Right atrium auricular region (tissue), 2 donors: Measurements from ENCODE around the gene ATP2C1. TPM values are rescaled to one million over a fixed set of nuclear protein-coding genes. Genes with fewer than 3 reads are reported as not detected.
"Not testable (repeated sequence)": the region's sequence is repeated elsewhere in the genome, so short reads cannot be mapped to it uniquely, and the experiment has no call there.

Experiments used
- DNase-seq: peaks from one replicate; pipeline ENCODE4 v3.0.0-alpha.2; 2019; ENCODE audit warnings: low spot score
- H3K27ac ChIP-seq, 2 donors: fragments of 200-600 bp; sonication (generic); 1 replicate in 1 of 2; 2 replicates in 1 of 2; pipeline ENCODE4 v1.5.1; 2016 to 2019
- H3K27me3 ChIP-seq, 2 donors: fragments of 200-600 bp; sonication (generic); one replicate each; pipeline versions ENCODE4 v1.5.1 to v1.6.0; 2017 to 2019
- H3K36me3 ChIP-seq: fragments of 200-600 bp; sonication (generic); one replicate; pipeline ENCODE4 v1.5.1; 2016
- H3K4me1 ChIP-seq, 2 donors: fragments of 200-600 bp; sonication (generic); one replicate each; pipeline versions ENCODE4 v1.5.1 to v1.6.0; 2017 to 2019
- H3K4me3 ChIP-seq, 2 donors: fragments of 200-600 bp; sonication (generic); 1 replicate in 1 of 2; 2 replicates in 1 of 2; pipeline ENCODE4 v1.5.1; 2017 to 2019; ENCODE audit warnings: mild to moderate bottlenecking in 1 of 2, moderate library complexity in 1 of 2
- H3K9me3 ChIP-seq, 2 donors: fragments of 200-600 bp; sonication (generic); one replicate each; pipeline ENCODE4 v1.5.1; 2019
- CTCF ChIP-seq, 2 donors: fragments of 200-600 bp; sonication (generic); IDR thresholded peaks; one replicate each; pipeline ENCODE4 v1.5.1; 2019; ENCODE audit warnings: antibody characterized with exemption in 2 of 2
- total RNA-seq, 2 donors: library from RNA; depleted of rRNA; stranded (reverse); fragments of >200 nt; gene quantifications; one replicate each; pipeline ENCODE4 v1.1.0, GENCODE V29; 2016

ATP2C1 gene
- total RNA-seq, 2 donors from 2014 or later, result 49.8 to 51.8 TPM

- Histone ChIP-seq H3K36me3 (peaks cover 40% of the 10 kb centered on the region), H3K4me3 (no peak overlapping the region), H3K27ac (no peak overlapping the region), H3K27me3 (no peaks in the 10 kb centered on the region), H3K9me3 (no peaks in the 10 kb centered on the region), H3K4me1 (no peaks in the 10 kb centered on the region)
- no peak for DNase-seq
- no peak for TF ChIP-seq CTCF (IDR thresholded peaks at IDR 0.05)
These were observed 73.4 kb downstream of the ATP2C1 start for GRCh38 chr3:130967281-130967680.

- no peak for DNase-seq
- Histone ChIP-seq H3K36me3 (peaks cover 40% of the 10 kb centered on the region), H3K27ac (no peak overlapping the region), H3K9me3 (no peaks in the 10 kb centered on the region), H3K4me3 (no peak overlapping the region), H3K4me1 (no peaks in the 10 kb centered on the region), H3K27me3 (no peaks in the 10 kb centered on the region)
- TF ChIP-seq CTCF (IDR thresholded peaks at IDR 0.05), result no peak
These were observed 74.3 kb downstream of the ATP2C1 start for GRCh38 chr3:130968221-130968620.

- H3K4me1 ChIP-seq, result no peaks in the 10 kb centered on the region
- H3K36me3 ChIP-seq, result peaks cover 32% of the 10 kb centered on the region
- no peaks in the 10 kb centered on the region for H3K9me3 ChIP-seq
- no peak overlapping the region for H3K4me3 ChIP-seq
- H3K27me3 ChIP-seq, result no peaks in the 10 kb centered on the region
- TF ChIP-seq CTCF (IDR thresholded peaks at IDR 0.05), result no peak
- no peak for DNase-seq
- no peak overlapping the region for H3K27ac ChIP-seq
These were observed 75.7 kb downstream of the ATP2C1 start for GRCh38 chr3:130969621-130970020.

- H3K27me3 ChIP-seq, result no peaks in the 10 kb centered on the region
- no peaks in the 10 kb centered on the region for H3K9me3 ChIP-seq
- H3K36me3 ChIP-seq, result peaks cover 18% of the 10 kb centered on the region
- no peak for DNase-seq
- TF ChIP-seq CTCF (IDR thresholded peaks at IDR 0.05), result no peak
- H3K4me1 ChIP-seq, result no peaks in the 10 kb centered on the region
- no peak overlapping the region for H3K4me3 ChIP-seq
- no peak overlapping the region for H3K27ac ChIP-seq
These were observed 77.3 kb downstream of the ATP2C1 start for GRCh38 chr3:130971208-130971607.

- not testable (repeated sequence) for DNase-seq, H3K4me1 ChIP-seq, H3K27me3 ChIP-seq, H3K9me3 ChIP-seq, H3K4me3 ChIP-seq, H3K27ac ChIP-seq
- H3K36me3 ChIP-seq, result peaks cover 18% of the 10 kb centered on the region
These were observed 78.7 kb downstream of the ATP2C1 start for GRCh38 chr3:130972592-130972991.

- H3K36me3 ChIP-seq, result peaks cover 18% of the 10 kb centered on the region
- no peak overlapping the region for H3K27ac ChIP-seq
- no peak for DNase-seq
- TF ChIP-seq CTCF (IDR thresholded peaks at IDR 0.05), result no peak
- no peaks in the 10 kb centered on the region for H3K4me1 ChIP-seq
- no peaks in the 10 kb centered on the region for H3K9me3 ChIP-seq
- no peak overlapping the region for H3K4me3 ChIP-seq
- no peaks in the 10 kb centered on the region for H3K27me3 ChIP-seq
These were observed 79.5 kb downstream of the ATP2C1 start for GRCh38 chr3:130973406-130973805.
